ENCODE measurements around the gene ERBB4. TPM values are rescaled to one million over a fixed set of nuclear protein-coding genes. Genes with fewer than 3 reads are reported as not detected.

Gene ERBB4
- total and polyA plus RNA-seq, 9 donors: 5.0 to 12.7 (median 7.7) TPM

DNA sequence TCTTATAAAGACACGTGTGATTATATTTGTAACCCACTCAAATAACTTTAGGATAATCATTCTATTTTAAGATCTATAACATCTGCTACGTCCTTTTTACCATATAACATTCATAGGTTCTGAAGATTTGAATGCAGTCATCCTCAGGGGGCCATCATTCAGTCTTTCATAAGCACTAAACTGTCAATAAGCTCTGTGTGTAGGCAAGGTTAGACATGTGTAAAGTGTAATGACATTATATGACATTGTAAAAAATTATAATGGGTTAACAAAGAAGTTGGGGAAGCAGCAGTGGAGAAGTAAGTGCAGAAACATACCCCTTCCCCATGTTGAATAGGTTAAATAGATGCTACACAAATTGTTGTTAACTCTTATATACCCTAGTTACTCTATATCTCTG, 845.9 kb downstream of the ERBB4 start:
- Histone ChIP-seq H3K4me1 (ENCODE audit: control insufficient read depth, insufficient read depth, low read length) (no peaks in the 10 kb centered on the region), H3K27me3 (ENCODE audit: control insufficient read depth, insufficient read depth, low read length) (no peaks in the 10 kb centered on the region), H3K27ac (ENCODE audit: low read length) (no peak overlapping the region), H3K36me3 (ENCODE audit: control insufficient read depth, insufficient read depth, low read length) (no peaks in the 10 kb centered on the region), H3K9me3 (replicated peaks; ENCODE audit: control insufficient read depth, low read depth, low read length) (no peaks in the 10 kb centered on the region), H3K4me3 (ENCODE audit: low read length) (no peak overlapping the region)
- DNase-seq: no peak
- WGBS (ENCODE audit: insufficient coverage): no CpG with 5 or more reads among the region's 2 CpGs

DNA sequence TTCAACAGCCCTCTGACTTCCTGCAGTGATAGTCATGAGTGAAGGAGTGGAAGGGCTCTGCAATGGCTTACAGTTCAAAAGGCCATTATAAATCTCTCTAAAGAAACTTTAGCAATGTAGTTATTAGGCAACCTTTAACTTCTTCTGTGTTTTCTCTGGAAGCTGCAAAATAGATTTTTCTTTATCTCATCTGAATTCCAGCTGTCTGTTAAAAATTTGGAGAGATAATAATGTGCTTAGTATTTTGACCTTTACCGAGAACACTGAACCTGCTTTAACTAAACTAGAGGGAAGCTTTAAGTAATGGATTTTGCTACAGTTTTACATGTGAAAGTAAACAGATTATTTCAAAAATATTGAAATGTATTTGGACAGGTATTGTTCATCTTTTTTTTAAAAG, 847.9 kb downstream of the ERBB4 start:
- DNase-seq: no peak
- Histone ChIP-seq H3K4me1 (ENCODE audit: control insufficient read depth, insufficient read depth, low read length) (no peaks in the 10 kb centered on the region), H3K36me3 (ENCODE audit: control insufficient read depth, insufficient read depth, low read length) (no peaks in the 10 kb centered on the region), H3K9me3 (replicated peaks; ENCODE audit: control insufficient read depth, low read depth, low read length) (peaks cover 2% of the 10 kb centered on the region), H3K27me3 (ENCODE audit: control insufficient read depth, insufficient read depth, low read length) (no peaks in the 10 kb centered on the region), H3K27ac (ENCODE audit: low read length) (no peak overlapping the region), H3K4me3 (ENCODE audit: low read length) (no peak overlapping the region)
- no CpG with 5 or more reads among the region's 1 CpG for WGBS (ENCODE audit: insufficient coverage)

DNA sequence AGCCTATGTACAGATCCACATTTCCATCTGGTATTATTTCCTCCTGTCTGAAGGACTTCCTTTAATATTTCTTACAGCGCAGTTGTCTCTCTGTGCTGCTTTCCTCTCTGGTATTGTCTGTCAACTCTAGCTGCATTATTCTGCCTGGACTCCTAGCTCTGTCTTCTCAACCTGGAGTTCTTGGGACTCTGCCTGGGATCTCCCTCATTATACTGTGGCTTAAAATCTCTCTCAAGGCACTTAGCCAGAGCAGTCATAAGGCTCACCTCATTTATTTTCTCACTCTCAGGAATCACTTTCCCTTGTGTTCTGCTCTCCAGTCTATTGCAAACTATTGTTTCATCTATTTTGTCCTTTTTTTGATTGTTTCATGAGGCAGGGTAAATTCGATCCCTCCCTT, 850.4 kb downstream of the ERBB4 start:
- H3K27me3 ChIP-seq (ENCODE audit: control insufficient read depth, insufficient read depth, low read length): no peaks in the 10 kb centered on the region
- peak; percentile 61 for DNase-seq
- H3K36me3 ChIP-seq (ENCODE audit: control insufficient read depth, insufficient read depth, low read length): no peaks in the 10 kb centered on the region
- WGBS (ENCODE audit: insufficient coverage): 33% methylated on average over 1 of the region's 2 CpGs
- H3K9me3 ChIP-seq (replicated peaks; ENCODE audit: control insufficient read depth, low read depth, low read length): peaks cover 12% of the 10 kb centered on the region
- no peak overlapping the region for H3K4me3 ChIP-seq (ENCODE audit: low read length)
- H3K27ac ChIP-seq (ENCODE audit: low read length): no peak overlapping the region
- H3K4me1 ChIP-seq (ENCODE audit: control insufficient read depth, insufficient read depth, low read length): no peaks in the 10 kb centered on the region

DNA sequence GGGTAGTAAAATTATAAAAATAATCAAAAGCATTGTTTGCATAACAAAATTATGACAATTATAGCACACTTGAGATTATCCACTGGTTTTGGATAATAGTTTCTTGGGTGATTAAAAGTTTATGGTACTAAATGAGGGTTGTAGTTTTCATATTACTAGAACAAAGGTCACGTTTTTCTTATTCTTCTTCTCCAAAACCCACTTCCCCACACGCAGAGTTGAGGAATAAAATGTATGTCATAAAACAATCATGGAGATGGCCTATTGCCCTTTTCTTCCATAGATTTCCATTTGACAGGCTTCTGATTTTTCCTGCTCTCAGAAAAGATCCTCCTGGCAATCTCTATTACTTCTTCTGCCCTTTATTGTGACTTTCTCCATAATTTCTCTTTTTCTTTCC, 863.9 kb downstream of the ERBB4 start:
- Histone ChIP-seq H3K36me3 (ENCODE audit: control insufficient read depth, insufficient read depth, low read length) (no peaks in the 10 kb centered on the region), H3K4me3 (ENCODE audit: low read length) (no peak overlapping the region), H3K27me3 (ENCODE audit: control insufficient read depth, insufficient read depth, low read length) (no peaks in the 10 kb centered on the region), H3K4me1 (ENCODE audit: control insufficient read depth, insufficient read depth, low read length) (no peaks in the 10 kb centered on the region), H3K27ac (ENCODE audit: low read length) (no peak overlapping the region), H3K9me3 (replicated peaks; ENCODE audit: control insufficient read depth, low read depth, low read length) (no peaks in the 10 kb centered on the region)
- WGBS (ENCODE audit: insufficient coverage): no CpG with 5 or more reads among the region's 2 CpGs
- no peak for DNase-seq

DNA sequence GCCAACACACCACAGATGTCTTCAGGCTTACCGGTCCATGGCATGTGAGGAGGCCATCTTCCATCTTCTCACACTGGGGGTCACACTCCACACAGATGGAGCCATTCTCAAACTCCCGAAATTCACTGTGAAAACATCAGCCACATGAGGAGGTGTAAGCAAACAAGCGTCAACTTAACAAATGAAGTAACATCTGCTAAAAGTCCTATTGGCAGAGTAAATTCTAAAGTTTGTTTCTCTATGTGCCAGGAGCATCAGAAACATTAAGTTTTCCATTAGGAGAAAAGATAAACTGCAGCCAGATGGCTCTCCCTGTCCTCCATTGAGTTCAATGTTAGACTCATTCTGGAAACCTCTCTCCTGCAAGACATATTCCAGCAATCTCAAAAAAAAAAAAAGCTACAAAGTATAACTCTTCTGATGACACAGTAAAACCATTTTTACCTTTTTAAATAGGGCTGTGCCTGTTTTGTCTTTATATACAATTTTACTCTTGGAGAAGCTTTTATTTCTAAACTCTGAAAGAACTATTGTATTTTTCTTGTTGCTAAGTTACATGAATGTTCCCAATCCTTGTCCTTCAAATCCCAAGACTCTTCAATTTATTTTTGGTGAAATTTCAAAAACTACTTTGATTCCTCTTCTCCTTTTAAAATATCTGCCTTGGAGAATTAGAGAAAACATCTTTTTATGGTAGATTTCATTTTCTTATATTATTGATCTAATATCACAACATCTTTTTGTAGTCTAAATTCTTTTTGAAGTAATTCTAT, 865.3 kb downstream of the ERBB4 start:
- Histone ChIP-seq H3K4me1 (ENCODE audit: control insufficient read depth, insufficient read depth, low read length) (no peaks in the 10 kb centered on the region), H3K4me3 (ENCODE audit: low read length) (no peak overlapping the region), H3K9me3 (replicated peaks; ENCODE audit: control insufficient read depth, low read depth, low read length) (no peaks in the 10 kb centered on the region), H3K27ac (ENCODE audit: low read length) (peak overlapping the region; percentile 67), H3K36me3 (ENCODE audit: control insufficient read depth, insufficient read depth, low read length) (no peaks in the 10 kb centered on the region), H3K27me3 (ENCODE audit: control insufficient read depth, insufficient read depth, low read length) (no peaks in the 10 kb centered on the region)
- WGBS (ENCODE audit: insufficient coverage): 20% methylated on average over 1 of the region's 3 CpGs
- peak; percentile 91 for DNase-seq

DNA sequence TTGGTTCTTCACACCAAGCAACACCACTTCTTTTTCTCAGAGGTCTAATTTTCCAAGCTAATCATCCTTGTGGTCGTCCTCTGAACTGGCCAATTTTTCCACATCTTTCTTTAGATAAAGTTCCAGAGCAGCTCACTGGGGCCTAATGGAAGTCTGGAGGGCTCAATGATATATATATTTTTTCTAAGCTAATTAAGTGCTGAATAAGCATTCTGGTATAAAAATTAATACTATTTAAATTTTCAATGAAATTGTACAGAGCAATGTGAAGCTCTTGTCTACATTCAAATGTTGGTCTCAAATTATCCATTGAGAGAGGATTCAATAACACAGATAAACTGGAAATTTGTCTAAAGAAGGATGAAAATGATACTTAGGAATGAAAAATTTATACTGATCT, 866.6 kb downstream of the ERBB4 start:
- Histone ChIP-seq H3K27ac (ENCODE audit: low read length) (no peak overlapping the region), H3K4me3 (ENCODE audit: low read length) (no peak overlapping the region), H3K9me3 (replicated peaks; ENCODE audit: control insufficient read depth, low read depth, low read length) (no peaks in the 10 kb centered on the region), H3K4me1 (ENCODE audit: control insufficient read depth, insufficient read depth, low read length) (no peaks in the 10 kb centered on the region), H3K36me3 (ENCODE audit: control insufficient read depth, insufficient read depth, low read length) (no peaks in the 10 kb centered on the region), H3K27me3 (ENCODE audit: control insufficient read depth, insufficient read depth, low read length) (no peaks in the 10 kb centered on the region)
- no peak for DNase-seq
- no CpG with 5 or more reads among the region's 1 CpG for WGBS (ENCODE audit: insufficient coverage)

DNA sequence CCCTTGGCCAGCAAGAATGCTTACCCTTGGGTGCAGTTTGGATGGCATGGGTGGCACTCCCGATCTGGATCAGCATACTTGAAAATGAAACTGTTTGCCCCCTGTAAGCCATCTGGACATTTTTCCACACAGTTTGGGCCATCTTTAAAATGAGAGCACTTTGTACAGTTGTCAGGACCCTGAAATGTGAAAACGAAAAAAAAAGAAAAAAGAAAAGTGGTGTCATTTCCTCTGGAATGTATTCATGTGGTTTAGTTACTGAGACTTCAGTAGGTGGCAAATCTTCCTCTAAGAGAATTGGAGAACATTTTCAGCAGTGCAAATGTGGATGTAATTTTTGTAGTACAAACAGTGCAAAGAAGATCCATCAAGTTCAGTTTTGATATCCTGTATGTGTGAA, 873.3 kb downstream of the ERBB4 start:
- no peaks in the 10 kb centered on the region for H3K27me3 ChIP-seq (ENCODE audit: control insufficient read depth, insufficient read depth, low read length)
- no peaks in the 10 kb centered on the region for H3K36me3 ChIP-seq (ENCODE audit: control insufficient read depth, insufficient read depth, low read length)
- no CpG with 5 or more reads among the region's 2 CpGs for WGBS (ENCODE audit: insufficient coverage)
- no peak for DNase-seq
- H3K9me3 ChIP-seq (replicated peaks; ENCODE audit: control insufficient read depth, low read depth, low read length): no peaks in the 10 kb centered on the region
- no peak overlapping the region for H3K27ac ChIP-seq (ENCODE audit: low read length)
- no peak overlapping the region for H3K4me3 ChIP-seq (ENCODE audit: low read length)
- H3K4me1 ChIP-seq (ENCODE audit: control insufficient read depth, insufficient read depth, low read length): no peaks in the 10 kb centered on the region

DNA sequence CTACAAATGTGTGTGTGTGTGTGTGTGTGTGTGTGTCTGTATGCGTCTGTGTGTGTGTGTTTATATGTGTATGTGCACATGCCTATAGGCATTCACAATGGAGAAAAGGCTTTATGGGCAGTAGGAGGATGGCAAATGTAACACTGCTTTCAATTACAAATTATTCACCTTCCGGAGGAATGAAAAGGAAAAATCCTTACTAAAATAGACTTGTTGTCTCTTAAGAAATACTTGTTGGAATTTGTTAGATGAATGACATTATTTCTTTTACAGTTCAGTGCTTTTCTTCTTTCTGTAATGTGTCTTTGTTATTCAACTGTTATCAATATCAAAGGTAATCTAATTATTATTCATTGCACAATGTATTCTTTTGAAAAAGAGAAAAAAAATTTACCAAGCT, 874.3 kb downstream of the ERBB4 start:
- no peak overlapping the region for H3K4me3 ChIP-seq (ENCODE audit: low read length)
- no peak for DNase-seq
- H3K4me1 ChIP-seq (ENCODE audit: control insufficient read depth, insufficient read depth, low read length): no peaks in the 10 kb centered on the region
- H3K9me3 ChIP-seq (replicated peaks; ENCODE audit: control insufficient read depth, low read depth, low read length): no peaks in the 10 kb centered on the region
- no peak overlapping the region for H3K27ac ChIP-seq (ENCODE audit: low read length)
- no CpG with 5 or more reads among the region's 2 CpGs for WGBS (ENCODE audit: insufficient coverage)
- no peaks in the 10 kb centered on the region for H3K27me3 ChIP-seq (ENCODE audit: control insufficient read depth, insufficient read depth, low read length)
- H3K36me3 ChIP-seq (ENCODE audit: control insufficient read depth, insufficient read depth, low read length): no peaks in the 10 kb centered on the region

DNA sequence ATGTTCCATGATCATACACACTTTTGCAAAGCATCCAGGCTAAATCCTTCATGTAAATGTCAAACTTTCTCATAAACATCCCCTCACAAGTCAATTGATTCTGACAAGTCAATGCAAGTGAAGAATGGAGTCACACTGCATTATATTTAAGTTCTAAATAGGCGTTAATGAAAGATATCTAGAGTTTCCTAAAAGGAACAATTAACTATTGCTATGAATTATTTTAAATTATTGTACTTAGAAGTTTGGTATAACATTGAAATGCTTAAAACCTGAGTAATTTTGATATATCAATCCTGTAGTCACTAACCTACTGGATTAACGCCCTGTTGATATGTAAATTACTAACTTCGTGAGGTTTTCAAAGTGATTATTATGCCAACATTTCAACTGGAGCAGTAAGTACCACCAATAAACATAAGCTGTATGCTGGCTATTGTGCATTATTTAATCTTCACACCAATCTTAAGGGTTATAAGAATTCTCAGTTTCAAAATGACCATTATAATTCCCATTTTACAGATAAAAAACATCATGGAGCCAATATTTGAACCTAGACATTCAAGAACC, 884.3 kb downstream of the ERBB4 start:
- no peak overlapping the region for H3K27ac ChIP-seq (ENCODE audit: low read length)
- DNase-seq: no peak
- no peak overlapping the region for H3K4me3 ChIP-seq (ENCODE audit: low read length)
- no peaks in the 10 kb centered on the region for H3K9me3 ChIP-seq (replicated peaks; ENCODE audit: control insufficient read depth, low read depth, low read length)
- H3K36me3 ChIP-seq (ENCODE audit: control insufficient read depth, insufficient read depth, low read length): no peaks in the 10 kb centered on the region
- no peaks in the 10 kb centered on the region for H3K27me3 ChIP-seq (ENCODE audit: control insufficient read depth, insufficient read depth, low read length)
- H3K4me1 ChIP-seq (ENCODE audit: control insufficient read depth, insufficient read depth, low read length): no peaks in the 10 kb centered on the region
- WGBS (ENCODE audit: insufficient coverage): no CpG with 5 or more reads among the region's 3 CpGs

DNA sequence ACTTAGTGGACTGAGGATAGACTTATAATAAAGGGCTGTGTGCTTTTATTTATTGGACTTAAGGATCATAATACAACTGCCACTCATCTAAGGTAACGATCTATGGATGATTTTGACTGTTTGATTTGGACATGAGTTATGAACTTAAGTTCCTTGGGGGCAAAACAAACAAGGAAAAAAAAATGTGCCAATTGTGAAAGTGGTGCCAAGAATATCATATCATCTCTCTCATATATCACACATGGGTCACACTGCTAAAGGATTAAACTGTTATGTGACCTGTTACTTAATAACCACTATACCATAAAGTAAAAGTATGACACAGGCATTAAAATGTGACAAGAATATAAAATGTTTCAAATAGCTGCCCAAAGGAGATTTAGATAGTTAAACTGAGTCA, 886.3 kb downstream of the ERBB4 start:
- Histone ChIP-seq H3K27ac (ENCODE audit: low read length) (no peak overlapping the region), H3K4me1 (ENCODE audit: control insufficient read depth, insufficient read depth, low read length) (no peaks in the 10 kb centered on the region), H3K27me3 (ENCODE audit: control insufficient read depth, insufficient read depth, low read length) (no peaks in the 10 kb centered on the region), H3K9me3 (replicated peaks; ENCODE audit: control insufficient read depth, low read depth, low read length) (no peaks in the 10 kb centered on the region), H3K4me3 (ENCODE audit: low read length) (no peak overlapping the region), H3K36me3 (ENCODE audit: control insufficient read depth, insufficient read depth, low read length) (no peaks in the 10 kb centered on the region)
- no CpG with 5 or more reads among the region's 1 CpG for WGBS (ENCODE audit: insufficient coverage)
- no peak for DNase-seq
